ENCODE results near the gene AFAP1L1.

The AFAP1L1 gene

DNA sequence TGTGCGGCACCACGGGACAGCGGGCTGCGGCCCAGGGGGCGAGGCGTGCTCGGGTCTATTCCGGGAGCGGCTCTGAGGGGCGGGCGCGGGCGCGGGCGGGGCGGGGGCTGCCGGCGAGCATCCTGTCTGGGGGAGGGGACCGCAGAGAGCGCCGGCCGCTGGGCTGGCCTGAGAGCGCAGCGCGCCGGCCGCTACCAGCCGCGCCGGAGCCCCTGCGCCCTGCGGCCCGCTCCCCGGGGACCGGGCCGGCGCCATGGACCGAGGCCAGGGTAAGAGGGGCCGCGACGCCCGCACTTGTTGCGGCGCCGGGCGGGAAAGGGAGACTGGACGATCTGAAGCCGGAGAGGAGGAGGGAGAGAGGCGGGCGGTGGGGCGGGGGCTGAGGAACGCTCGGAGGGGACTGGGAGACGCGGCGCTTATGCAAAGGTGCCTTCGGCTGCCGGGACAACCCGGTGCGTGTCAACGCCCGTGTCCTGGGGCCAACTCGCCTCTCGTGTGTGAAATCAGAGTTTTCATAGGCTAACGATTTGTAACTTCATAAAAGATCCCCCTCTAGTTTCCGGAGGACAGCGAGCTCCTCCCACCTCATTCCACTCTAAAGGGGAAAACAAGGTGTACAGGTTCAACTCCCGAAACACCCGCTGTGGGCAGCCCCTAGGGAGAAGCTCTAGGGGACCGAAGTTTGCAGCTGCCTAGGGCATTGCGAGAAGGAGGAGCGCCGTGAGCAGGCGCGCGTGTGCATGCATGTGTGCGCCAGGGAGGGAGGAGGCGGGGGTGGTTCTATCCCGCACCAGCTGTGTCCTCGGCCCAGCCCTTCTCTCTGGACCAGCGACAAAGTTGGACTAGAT, at the start of gene AFAP1L1:
Gene AFAP1L1, plus strand, starts transcription at position 144 of the 848 bp plus-strand sequence. Its CDS starts 110 bp downstream, at position 254.
- DNase-seq (ENCODE audit: insufficient read length, low spot score) (no peak), FAIRE-seq (no peak)

DNA sequence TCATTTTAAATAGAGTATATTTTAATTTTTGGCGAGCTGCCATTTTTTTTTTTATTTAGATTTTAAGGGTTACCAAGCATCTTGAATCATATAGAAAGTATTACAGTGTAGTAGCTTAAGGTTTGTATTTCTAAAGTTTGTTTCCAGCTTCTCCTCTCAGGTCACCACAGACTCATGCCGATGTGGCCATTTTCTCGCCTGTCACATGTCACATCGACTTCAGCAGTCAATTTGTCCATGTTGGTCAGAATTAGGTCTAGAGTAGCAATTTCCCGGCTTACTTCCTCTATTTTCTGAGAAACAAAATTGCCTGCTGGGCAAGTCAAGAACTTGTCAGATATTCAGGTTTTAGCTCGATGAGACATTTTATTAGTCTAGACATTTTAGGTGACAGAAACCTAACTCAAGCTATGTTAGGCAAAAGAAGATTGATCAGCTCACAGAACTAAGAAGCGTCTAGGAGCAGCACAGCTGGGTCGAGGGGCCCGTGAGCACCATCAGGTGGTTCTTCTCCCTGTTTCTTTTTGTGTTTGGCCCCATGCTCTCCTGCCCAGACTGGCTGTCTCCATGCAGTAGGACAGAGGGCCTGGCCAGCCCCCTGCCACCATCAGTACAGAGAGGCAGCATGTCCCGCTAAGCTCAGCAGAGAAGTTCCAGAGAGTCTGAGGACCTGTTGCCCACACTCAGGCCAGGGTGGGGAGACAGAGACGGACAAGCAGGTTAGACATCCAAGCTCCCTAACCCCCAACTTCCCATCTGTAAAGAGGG, 48.4 kb upstream of the AFAP1L1 start:
- FAIRE-seq (no peak), DNase-seq (ENCODE audit: insufficient read length, low spot score) (no peak)

DNA sequence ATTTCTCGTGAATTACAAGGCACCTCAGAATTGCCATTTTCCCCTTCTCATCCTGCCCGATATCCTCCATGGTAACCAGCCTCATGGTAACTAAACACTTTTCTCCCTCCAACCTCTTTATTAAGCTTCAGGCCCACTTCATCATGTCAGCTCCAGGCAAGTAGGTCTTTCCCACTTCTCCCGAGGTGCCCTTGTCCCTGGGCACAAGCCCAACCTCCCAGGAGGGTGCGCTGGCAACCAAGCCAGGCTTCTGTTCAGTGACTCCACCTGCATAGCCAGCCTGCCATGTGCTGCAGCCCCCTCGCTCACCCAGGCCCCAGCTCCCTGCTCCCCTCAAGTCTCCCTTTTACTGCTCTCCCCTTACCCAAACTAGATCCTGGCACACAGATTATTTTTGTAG, 47.4 kb upstream of the AFAP1L1 start:
- FAIRE-seq, result no peak
- no peak for DNase-seq (ENCODE audit: insufficient read length, low spot score)

DNA sequence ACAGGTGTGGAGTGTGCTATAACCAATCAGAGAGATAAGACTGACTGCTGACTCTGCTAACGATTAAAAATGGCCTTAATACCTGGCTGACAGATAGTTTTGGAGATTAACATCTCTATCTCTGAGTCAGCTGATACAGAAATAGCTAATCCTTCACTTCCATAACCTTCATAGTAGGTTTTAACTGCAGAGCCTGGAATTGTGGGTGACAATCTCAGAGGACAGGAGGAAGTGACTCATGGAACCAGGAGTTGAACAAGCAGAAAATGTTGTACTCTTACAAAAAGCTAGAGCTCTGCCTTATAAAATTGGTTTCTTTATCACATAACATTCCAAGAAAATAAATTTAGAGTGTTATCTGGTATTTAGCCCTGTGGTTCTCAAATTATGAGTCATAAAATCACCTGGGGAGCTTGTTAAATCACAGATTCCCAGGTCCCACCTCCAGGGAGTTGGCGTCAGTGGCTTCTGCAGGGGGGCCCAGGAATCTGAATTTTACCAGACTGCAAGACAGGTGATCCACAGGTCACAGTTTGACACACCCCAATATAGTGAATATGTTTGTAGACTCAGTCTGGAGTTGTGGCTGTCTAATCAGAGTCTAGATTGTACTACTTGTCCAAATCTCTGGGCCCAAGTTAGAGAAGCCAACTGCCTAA, 44.4 kb upstream of the AFAP1L1 start:
- DNase-seq (ENCODE audit: insufficient read length, low spot score) (no peak), FAIRE-seq (no peak)

DNA sequence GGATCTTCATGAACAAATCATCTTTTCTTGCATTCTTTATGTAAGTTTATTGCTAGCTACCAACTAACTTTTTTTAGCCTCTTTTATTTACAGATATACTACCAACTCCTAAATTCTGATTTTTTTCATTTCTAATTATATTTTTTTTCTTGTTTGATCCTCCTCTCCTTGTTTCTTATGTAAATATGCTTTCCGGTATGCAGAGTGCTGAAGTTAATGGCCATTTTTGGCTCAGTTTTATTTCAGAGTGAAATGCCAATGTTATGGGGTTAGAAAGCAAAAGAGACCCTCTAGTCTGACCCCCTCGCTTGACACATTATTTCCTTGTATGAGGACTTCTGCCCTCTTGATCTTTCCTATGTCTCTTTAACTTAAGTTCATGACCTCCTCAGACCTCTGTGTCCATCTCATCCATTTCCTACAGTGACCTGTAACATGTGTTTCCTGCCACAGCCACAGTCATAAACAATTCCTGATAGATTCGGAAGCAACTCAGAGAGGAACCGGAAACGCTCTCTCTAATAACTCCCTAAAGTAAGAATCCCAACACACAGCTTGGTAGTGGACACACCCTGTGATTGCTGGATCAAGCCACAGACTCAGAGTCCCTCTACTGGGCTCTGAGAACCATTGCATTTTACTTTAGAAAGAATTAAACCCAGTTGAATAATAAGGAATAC, 42.9 kb upstream of the AFAP1L1 start:
- no peak for DNase-seq (ENCODE audit: insufficient read length, low spot score)
- FAIRE-seq, result no peak

DNA sequence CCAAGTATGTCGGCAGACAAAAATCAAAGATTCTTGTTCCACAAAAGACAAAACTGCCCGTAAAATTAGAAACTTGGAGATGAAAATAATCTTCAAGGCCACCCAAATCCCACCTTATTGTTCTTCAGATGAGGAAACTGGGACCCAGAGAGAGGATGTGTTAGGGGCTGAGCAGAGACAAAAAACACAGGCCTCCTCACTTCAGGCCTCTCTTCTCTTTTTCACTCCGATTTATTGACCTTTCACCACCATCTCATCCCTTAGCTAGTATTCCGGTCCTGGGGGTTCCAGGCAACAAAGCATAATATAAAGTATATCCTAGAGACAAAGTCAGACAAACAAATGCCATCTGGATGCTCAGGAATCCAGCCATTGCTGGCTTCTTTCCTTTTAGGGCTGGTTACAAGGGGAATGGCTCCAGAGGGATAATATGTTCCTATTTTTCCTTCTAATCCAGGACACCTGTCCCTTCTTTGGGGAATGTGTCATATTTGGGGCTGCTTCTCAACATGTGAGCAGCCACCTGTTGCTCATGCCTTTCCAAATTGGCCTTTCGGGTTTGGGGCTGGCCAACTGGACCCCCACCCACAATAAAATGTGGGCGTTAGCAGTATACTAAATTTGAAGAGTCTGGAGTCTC, 42.2 kb upstream of the AFAP1L1 start:
- FAIRE-seq (no peak), DNase-seq (ENCODE audit: insufficient read length, low spot score) (no peak)

DNA sequence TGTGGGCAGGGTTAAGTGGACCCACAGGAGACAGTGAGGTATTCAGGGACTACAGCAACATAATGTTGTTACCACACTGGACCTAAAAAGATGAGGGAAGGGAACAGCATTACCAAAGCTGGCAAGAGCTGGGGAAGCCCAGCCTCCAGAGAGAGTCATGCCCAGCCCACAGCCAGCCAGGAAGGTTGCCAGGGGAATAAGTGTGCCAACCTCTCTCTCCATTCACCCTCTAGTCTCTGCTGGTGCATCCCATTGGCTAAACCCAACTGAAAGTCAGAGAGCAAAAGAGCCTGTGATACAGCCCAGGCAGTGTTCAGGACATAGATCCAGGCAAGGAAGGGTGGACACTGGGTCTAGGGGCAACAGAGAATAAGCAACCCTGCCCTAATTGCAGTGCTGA, 35.8 kb upstream of the AFAP1L1 start:
- FAIRE-seq, result no peak
- no peak for DNase-seq (ENCODE audit: insufficient read length, low spot score)

DNA sequence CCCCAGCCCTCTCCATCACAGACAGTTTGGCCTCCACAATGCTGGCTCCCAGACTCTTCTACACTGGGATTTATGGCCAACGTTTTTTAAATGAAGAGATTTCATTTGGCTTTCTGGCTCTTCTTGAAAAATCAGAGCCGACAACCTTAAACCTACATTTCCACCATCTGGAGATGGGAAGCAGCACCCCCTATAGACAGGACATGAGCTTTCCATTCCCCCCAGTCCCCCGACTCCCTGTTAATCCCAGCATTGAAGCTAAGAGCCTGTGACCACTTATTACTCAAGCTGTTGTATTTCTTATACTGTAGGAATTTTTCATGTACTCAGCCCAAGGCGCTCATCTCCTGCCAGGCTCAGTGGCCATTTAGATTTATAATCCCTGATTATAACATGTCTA, 34.0 kb upstream of the AFAP1L1 start:
- DNase-seq (ENCODE audit: insufficient read length, low spot score) (no peak), FAIRE-seq (no peak)

DNA sequence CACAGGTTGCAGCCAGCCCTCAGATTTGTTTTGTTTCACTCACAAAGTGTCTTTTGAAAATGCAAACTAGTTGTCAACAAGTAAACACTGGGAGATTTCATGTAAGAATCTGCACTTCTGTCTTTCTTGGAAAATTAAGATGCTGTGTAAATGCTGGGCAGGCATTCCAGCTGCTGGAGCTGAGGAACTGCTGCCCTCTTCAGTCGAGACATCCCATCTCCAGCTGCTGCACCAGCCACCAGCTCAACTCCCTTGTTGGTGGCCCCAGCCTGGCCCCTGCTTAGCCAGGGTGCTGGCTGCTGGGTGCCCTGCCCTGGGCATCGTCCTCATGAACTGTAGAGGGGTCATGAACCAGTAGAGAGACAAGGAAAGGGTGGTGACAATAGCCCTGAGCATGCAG, 33.1 kb upstream of the AFAP1L1 start:
- DNase-seq (ENCODE audit: insufficient read length, low spot score) (no peak), FAIRE-seq (no peak)

DNA sequence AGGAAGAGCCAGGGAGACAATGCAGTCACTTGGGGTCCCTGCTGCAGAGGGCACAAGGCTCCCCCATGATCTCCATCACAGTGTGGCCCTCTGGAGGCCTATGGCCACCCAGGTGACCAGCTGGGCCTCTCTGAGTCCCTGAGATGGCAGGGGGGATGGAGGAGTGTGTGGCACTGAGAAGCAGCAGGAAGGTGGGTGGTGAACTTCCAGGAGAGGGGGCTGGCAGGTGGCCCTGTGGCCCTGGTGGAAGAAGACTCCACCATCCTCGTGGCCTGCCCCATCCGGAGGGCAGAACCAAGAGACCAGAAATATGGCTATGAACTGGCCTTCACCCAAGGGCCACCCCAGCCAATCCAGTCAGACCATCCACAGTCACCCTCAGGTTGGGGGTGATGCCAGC, 31.7 kb upstream of the AFAP1L1 start:
- DNase-seq (ENCODE audit: insufficient read length, low spot score), result no peak
- FAIRE-seq, result no peak

DNA sequence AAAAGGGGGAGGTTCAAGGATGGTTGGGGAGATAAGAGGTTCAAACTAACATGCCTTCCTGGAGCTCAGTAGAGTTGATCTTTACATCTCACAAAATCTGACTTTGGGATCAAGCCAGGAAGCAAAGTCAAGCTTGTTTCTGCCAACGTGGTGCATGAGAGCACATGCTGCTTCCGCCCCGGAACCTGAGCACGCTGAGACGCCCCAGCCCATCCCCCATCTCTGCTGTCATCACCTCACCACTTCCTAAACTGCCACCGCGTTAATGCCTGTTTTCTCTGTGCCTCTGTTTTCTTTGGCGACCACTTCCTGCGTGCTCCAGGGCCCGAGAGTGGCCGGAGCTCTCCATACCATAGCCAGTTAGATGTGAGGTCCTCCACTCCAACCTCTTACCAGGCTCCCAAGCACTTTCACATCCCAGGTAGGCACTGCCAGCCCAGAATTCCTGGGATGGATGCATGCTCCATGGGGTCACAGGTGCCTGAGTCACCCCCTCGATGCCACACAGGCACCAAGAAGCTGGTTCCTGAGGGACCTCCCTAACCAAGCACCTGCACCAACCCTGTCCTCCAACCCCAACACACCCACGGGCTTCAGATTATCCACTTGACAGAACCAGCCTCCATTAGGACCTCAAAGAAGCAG, 31.2 kb upstream of the AFAP1L1 start:
- FAIRE-seq (no peak), DNase-seq (ENCODE audit: insufficient read length, low spot score) (no peak)

DNA sequence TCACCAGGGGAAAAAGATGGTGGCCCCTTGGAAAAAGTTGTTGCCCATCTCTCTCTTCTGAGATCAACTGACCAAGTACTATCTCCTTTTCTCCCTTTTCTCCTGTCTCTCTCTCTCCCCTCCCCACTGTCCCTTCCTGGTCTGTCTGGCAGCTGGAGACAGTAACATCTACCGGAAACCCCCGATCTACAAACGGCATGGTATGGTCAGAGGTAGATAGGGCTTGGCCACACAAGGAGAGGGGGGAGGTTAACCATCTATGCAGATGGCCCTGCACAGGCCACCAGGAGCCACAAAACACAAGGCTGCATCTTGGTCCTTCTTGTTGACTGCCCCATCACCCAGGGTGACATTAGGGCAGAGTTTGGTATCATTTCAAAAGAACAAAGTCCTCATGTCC, 29.3 kb upstream of the AFAP1L1 start:
- no peak for FAIRE-seq
- no peak for DNase-seq (ENCODE audit: insufficient read length, low spot score)

DNA sequence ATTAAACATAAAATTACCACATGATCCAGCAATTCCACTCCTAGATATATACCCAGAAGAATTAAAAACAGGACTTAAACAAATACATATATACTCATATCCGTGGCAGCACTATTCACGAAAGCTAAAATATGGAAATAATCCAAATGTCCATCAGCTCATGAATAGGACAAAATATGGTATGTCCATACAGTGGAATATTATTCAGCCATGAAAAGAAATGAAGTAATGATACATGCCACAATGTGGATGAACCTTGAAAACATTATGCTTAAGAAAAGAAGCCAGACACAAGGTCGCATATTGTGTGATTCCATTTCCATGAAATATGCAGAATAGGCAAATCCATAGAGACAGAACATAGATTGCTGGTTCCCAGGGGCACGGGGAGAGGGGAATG, 24.8 kb upstream of the AFAP1L1 start:
- no peak for FAIRE-seq
- no peak for DNase-seq (ENCODE audit: insufficient read length, low spot score)

DNA sequence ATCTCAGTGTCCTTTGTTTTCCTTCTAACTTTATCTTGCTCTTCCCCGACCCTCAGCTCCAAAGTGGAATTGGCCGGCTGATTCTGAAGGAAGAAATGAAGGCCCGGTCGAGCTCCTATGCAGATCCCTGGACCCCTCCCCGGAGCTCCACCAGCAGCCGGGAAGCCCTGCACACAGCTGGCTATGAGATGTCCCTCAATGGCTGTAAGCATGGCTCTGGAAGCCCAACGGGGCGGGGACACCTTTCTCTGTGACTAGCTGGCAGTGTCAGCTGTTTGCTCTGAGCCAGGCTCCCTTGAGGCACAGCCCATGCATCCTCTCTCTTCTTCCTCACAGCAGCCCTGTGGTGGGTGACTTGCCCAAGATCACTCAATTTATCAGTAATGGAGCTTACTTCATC, 23.9 kb upstream of the AFAP1L1 start:
- no peak for FAIRE-seq
- DNase-seq (ENCODE audit: insufficient read length, low spot score), result no peak

DNA sequence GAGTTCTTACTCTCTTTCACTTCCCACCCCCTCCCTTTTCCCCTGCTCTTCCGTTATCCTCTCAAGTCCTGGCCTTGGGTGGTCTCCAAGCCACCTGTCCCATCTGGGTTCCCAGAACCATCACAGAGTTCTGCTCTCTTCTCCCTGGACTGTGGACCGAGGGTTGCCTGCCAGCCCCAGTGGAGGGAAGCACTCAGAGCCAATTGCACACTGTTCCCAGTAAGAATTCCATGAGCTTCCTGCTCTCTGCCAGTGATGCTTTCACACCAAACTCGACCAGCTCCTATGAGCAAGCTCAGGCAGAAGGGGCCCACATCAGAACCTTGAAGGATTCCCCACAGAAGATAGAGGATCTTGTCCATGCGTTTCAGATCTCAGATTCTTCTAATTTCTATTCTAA, 20.1 kb upstream of the AFAP1L1 start:
- DNase-seq (ENCODE audit: insufficient read length, low spot score), result no peak
- no peak for FAIRE-seq

DNA sequence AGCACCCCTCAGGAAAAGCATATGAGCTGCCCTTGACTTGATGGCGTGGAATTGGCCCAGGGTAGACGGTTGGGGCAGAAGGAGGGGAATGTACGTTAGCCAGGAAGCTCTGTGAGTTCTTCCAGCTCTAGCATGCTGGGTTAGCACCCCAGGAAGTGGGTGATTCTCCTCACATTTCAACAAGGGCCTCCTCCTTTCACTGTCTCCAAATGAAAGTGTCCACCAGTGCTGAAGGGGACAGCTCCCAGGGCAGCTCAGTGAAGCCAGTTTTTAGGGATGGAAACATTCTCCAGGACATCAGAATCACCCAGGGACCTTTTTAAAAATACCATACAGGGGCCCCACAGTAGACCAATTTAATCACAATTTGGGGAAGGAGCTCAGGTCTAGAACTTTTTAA, 17.2 kb upstream of the AFAP1L1 start:
- FAIRE-seq (no peak), DNase-seq (ENCODE audit: insufficient read length, low spot score) (no peak)

DNA sequence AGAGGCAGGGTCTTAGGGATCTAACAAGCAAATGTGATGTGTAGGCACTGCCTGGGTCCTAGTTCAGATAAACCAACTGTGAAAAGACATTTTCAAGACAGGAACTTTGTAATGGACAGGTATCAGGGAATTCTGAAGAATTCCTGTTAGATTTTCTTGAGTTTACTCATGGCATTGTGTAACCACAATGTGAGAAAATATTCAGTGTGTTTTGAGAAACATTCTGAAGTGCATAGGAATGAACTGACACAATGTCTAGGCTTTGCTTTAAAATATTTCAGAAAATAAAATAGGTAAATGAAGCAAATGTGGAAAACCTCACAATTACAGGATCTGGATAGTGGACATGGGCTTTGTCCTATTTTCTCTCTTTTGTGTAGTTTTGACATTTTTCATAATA, 15.2 kb upstream of the AFAP1L1 start:
- DNase-seq (ENCODE audit: insufficient read length, low spot score) (no peak), FAIRE-seq (no peak)

DNA sequence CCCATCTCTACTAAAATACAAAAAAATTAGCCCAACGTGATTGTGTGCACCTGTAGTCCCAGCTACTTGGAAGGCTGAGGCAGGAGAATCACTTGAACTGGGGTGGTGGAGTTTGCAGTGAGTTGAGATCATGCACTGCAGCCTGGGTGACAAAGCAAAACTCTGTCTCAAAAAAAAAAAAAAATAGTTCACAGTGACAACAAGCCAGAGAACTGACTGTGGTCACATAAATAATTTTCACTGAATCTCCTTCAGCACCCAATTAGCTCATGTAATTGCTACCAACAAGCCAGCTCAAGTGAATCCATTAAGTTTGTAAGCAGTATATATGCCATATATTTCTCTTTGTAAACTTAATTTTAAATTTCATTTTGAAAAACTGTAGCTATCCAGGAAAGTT, 14.5 kb upstream of the AFAP1L1 start:
- FAIRE-seq, result no peak

DNA sequence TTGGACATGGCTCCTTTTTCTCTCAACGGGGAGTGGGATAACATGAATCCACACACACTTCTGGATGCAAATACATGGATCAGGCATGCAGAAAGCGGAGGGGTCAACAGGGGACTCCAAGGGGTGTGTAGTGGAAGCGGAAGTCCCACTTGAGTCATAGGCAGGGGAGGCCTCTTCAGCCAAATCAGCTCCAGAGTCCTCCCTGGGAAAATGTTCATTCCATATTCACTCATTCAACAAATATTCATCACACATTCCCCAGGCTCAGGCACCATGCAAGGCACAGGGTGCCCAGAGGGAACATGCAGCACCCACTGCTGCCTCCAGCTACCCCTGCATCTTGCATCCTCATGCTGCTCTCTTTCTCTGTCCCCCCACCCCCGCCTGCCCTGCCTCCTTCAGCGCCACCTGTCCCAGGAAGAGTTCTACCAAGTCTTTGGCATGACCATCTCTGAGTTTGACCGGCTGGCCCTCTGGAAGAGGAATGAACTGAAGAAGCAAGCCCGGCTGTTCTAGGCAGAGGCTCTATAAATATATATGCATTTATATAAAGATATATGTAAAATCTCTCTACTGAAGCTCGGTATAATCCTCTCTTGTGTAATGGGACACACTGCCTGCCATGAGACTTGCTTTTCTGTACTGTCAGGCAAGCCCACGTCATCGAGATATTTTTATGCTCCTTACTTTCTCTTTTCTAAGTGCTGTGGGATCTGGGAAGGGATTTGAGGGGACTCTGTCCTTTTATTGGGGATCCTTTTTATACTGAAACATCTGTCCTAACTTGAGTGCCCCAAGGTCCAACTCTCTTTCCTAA, 13.6 kb upstream of the AFAP1L1 start:
- no peak for FAIRE-seq
- DNase-seq (ENCODE audit: insufficient read length, low spot score), result no peak

More for the DNA sequence above, 14.5 kb upstream of the AFAP1L1 start:
- DNase-seq (ENCODE audit: insufficient read length, low spot score), result no peak
